Measurements from ENCODE around the gene FANCF. TPM values are rescaled to one million over a fixed set of nuclear protein-coding genes. Genes with fewer than 3 reads are reported as not detected.
A peak's percentile ranks its signal among the peaks of the same experiment; 100 is the strongest.

FANCF gene
- total and polyA plus RNA-seq, 12 donors: 5.7 to 16.1 (median 9.6) TPM

DNA sequence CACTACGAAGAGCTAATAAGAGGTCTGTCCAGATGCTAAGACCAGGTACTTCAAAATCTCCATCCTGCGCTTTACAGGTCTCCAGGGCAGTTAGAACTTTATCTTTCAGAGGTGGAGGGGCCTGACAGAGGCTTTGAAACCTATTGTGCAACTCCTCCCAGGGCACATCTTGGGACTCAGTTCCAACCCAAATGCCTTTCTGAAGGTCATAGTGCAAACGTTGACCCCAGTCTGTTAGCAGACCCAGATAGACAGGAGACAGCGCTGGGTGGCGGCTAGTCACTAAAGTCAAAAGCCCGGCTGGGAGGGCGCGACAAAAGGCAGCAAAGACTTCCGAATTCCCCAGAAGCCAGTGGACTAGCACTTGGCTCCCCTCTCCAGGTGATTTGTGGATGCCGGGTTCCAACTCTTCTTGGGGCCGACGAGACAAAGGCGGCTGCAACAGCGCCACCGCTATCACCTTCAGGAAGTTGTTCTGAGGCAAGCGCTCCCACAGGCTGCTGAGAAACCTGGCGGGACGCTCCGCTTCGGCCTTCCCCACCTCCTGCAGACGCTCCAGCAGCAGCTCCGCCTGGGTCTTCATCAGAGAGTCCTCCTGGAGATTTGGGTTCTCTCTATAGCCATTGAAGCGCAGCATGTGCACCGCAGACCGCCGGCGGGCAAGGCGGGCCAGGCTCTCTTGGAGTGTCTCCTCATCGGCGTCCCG lies 728 bp downstream of the FANCF start:
- WGBS, 4 donors: 6 to 65% (median 7%) methylated on average over 2 to 31 of the region's 31 CpGs
- intact Hi-C loops (cut with DNase I): no loop called here
- peak; percentile 56 to 82 (median 68) for DNase-seq

DNA sequence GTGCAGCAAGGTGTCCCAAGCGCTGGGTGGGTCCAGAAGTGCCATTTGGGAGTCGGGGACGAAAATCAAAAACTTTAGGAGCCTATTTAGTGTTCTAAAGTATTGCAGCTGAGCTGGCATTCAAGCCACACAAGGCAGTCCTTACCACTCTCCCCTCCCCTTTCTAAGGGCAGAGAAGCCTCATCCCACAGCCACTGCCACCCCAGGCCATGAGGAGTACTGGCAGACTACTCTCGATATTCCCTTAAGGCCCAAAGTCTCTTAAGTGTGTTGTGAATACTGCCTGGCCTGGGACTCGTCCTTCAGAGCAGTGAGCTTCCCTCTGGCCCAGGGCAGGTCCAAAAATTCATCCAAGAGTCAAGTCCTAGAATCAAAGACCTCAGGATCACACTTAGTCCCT lies 7.8 kb downstream of the FANCF start:
- H3K4me3 ChIP-seq: no peak overlapping the region
- 80 to 88% (median 86%) methylated on average over 1 to 5 of the region's 5 CpGs for WGBS, 4 donors
- intact Hi-C loops (cut with DNase I): no loop called here
- no peak for DNase-seq
- H3K4me1 ChIP-seq (replicated peaks in 1 of 2): no peaks in the 10 kb centered on the region
- H3K27ac ChIP-seq: no peak overlapping the region
- H3K36me3 ChIP-seq (replicated peaks in 1 of 2): no peaks in the 10 kb centered on the region
- no peaks in the 10 kb centered on the region for H3K27me3 ChIP-seq
- no peak for TF ChIP-seq POLR2A (IDR thresholded peaks at IDR 0.05)
- TF ChIP-seq, protein P1, sequence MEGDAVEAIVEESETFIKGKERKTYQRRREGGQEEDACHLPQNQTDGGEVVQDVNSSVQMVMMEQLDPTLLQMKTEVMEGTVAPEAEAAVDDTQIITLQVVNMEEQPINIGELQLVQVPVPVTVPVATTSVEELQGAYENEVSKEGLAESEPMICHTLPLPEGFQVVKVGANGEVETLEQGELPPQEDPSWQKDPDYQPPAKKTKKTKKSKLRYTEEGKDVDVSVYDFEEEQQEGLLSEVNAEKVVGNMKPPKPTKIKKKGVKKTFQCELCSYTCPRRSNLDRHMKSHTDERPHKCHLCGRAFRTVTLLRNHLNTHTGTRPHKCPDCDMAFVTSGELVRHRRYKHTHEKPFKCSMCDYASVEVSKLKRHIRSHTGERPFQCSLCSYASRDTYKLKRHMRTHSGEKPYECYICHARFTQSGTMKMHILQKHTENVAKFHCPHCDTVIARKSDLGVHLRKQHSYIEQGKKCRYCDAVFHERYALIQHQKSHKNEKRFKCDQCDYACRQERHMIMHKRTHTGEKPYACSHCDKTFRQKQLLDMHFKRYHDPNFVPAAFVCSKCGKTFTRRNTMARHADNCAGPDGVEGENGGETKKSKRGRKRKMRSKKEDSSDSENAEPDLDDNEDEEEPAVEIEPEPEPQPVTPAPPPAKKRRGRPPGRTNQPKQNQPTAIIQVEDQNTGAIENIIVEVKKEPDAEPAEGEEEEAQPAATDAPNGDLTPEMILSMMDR (IDR thresholded peaks at IDR 0.05): no peak
- H3K9me3 ChIP-seq (replicated peaks in 1 of 3): no peaks in the 10 kb centered on the region

More for the DNA sequence above, 728 bp downstream of the FANCF start:
- Histone ChIP-seq H3K27me3 (no peaks in the 10 kb centered on the region), H3K4me1 (replicated peaks in 1 of 2) (peaks cover 4 to 15% of the 10 kb centered on the region in 2 donors), H3K36me3 (replicated peaks in 1 of 2) (no peaks in the 10 kb centered on the region), H3K27ac (peak overlapping the region; percentile 29 to 92 (median 89)), H3K4me3 (peak overlapping the region; percentile 48 to 95 (median 86)), H3K9me3 (replicated peaks in 1 of 3) (no peaks in the 10 kb centered on the region)
- TF ChIP-seq POLR2A (IDR thresholded peaks at IDR 0.05): peak in 1 of 2 donors; percentile 1
- TF ChIP-seq, protein P1 (IDR thresholded peaks at IDR 0.05): peak in 2 of 6 experiments; percentile 24 to 41

DNA sequence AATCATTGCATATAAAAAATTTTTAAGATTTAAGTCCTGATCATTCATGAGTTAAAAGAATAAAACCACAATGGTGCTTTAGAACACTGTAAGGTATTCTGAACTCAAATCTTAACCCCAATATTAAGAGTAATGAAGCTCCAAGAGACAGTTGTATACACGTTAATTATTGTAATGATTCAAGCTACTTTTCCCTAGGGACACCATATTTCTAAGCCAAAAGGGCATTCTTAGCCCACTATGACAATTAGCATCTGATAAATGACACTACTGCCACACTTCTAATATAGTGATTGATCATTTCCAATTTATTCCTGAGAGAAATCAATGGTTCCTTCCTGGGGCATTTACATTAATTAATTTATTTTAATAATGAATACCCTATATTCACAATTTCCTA lies 21.7 kb downstream of the FANCF start:
- no peak for DNase-seq
- no peak overlapping the region for H3K4me3 ChIP-seq
- no peak for TF ChIP-seq POLR2A (IDR thresholded peaks at IDR 0.05)
- TF ChIP-seq, protein P1 (IDR thresholded peaks at IDR 0.05): no peak
- no peaks in the 10 kb centered on the region for H3K27me3 ChIP-seq
- intact Hi-C loops (cut with DNase I): no loop called here
- WGBS, 4 donors: 29 to 40% (median 31%) methylated on average over 1 of the region's 1 CpG
- H3K36me3 ChIP-seq (replicated peaks in 1 of 2): no peaks in the 10 kb centered on the region
- no peak overlapping the region for H3K27ac ChIP-seq
- H3K9me3 ChIP-seq (replicated peaks in 1 of 3): no peaks in the 10 kb centered on the region
- no peaks in the 10 kb centered on the region for H3K4me1 ChIP-seq (replicated peaks in 1 of 2)

DNA sequence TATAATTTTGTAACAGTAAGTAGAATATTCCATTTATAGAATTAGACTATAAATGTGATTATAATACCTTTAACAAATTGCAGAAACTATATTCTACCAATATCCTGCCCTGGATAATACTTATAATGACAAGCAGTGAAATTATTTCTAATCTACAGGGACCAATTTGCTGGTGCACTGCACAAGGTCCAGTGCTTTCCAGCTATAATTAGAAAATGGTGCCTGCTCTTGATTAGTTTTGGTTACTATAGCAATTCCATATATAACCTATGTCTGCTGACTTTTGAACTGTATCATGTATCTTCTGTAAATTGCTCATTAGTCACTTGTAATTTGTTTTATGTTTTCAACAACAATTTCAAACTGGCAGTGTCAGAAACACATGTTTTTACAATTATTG lies 23.1 kb downstream of the FANCF start:
- no peak for TF ChIP-seq POLR2A (IDR thresholded peaks at IDR 0.05)
- TF ChIP-seq, protein P1 (IDR thresholded peaks at IDR 0.05): no peak
- Histone ChIP-seq H3K9me3 (replicated peaks in 1 of 3) (no peaks in the 10 kb centered on the region), H3K4me1 (replicated peaks in 1 of 2) (no peaks in the 10 kb centered on the region), H3K27ac (no peak overlapping the region), H3K4me3 (no peak overlapping the region), H3K27me3 (no peaks in the 10 kb centered on the region), H3K36me3 (replicated peaks in 1 of 2) (no peaks in the 10 kb centered on the region)
- no peak for DNase-seq
- intact Hi-C loops (cut with DNase I): no loop called here
